Measurements from ENCODE around the gene WWOX. TPM values are rescaled to one million over a fixed set of nuclear protein-coding genes. Genes with fewer than 3 reads are reported as not detected.

The WWOX gene
- total RNA-seq, 2 donors from 2014 or later, result 12.6 to 17.2 TPM

GRCh38 chr16:78421181-78421708 lies 321.8 kb downstream of the WWOX start:
- Mint-ChIP-seq H3K27ac (no peak overlapping the region), H3K9me3 (no peaks in the 10 kb centered on the region), H3K36me3 (peaks cover 0 to 12% of the 10 kb centered on the region in 2 donors)
- no peak for ATAC-seq
- DNase-seq (ENCODE audit: low spot score in 2 of 2), result no peak

- no peak for ATAC-seq
- peaks cover 0 to 12% of the 10 kb centered on the region in 2 donors for H3K9me3 Mint-ChIP-seq
- DNase-seq (ENCODE audit: low spot score in 2 of 2), result no peak
- H3K36me3 Mint-ChIP-seq, result peaks cover 12 to 21% of the 10 kb centered on the region in 2 donors
- H3K27ac Mint-ChIP-seq, result peak overlapping the region in 1 of 2 donors; percentile 11
Observed at GRCh38 chr16:78425281-78425680, 325.8 kb downstream of the WWOX start.

GRCh38 chr16:78425891-78426510 lies 326.5 kb downstream of the WWOX start:
- H3K27ac Mint-ChIP-seq, result no peak overlapping the region
- DNase-seq (ENCODE audit: low spot score in 2 of 2) (no peak), ATAC-seq (no peak)
- peaks cover 0 to 12% of the 10 kb centered on the region in 2 donors for H3K9me3 Mint-ChIP-seq
- peaks cover 12 to 21% of the 10 kb centered on the region in 2 donors for H3K36me3 Mint-ChIP-seq

DNA sequence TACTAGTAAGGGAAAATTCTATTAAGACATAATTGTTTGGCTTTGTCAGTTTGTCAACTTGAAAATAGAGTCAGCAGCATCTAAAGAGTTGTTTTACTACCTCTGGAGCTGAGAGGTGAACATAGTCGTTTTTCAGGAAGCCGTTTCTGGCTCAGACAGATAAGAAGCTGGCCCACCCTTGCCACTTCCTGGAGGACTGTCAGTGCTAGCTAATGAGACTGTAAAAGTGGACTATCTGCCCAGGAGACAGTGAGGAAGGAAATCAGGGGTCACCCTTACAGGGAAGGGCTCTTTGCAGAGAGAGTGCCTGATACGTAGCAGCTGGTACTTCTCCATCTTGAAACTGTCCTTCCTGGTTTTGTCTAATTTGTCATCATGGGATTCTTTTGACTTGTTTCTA lies 328.7 kb downstream of the WWOX start:
- no peak overlapping the region for H3K27ac Mint-ChIP-seq
- H3K36me3 Mint-ChIP-seq, result peaks cover 12 to 25% of the 10 kb centered on the region in 2 donors
- no peak for DNase-seq (ENCODE audit: low spot score in 2 of 2)
- ATAC-seq, result no peak
- peaks cover 0 to 12% of the 10 kb centered on the region in 2 donors for H3K9me3 Mint-ChIP-seq

GRCh38 chr16:78430281-78430680 lies 330.8 kb downstream of the WWOX start:
- DNase-seq (ENCODE audit: low spot score in 2 of 2), result no peak
- H3K36me3 Mint-ChIP-seq, result peaks cover 17 to 32% of the 10 kb centered on the region in 2 donors
- ATAC-seq, result no peak
- H3K27ac Mint-ChIP-seq, result no peak overlapping the region
- H3K9me3 Mint-ChIP-seq, result peaks cover 0 to 12% of the 10 kb centered on the region in 2 donors

DNA sequence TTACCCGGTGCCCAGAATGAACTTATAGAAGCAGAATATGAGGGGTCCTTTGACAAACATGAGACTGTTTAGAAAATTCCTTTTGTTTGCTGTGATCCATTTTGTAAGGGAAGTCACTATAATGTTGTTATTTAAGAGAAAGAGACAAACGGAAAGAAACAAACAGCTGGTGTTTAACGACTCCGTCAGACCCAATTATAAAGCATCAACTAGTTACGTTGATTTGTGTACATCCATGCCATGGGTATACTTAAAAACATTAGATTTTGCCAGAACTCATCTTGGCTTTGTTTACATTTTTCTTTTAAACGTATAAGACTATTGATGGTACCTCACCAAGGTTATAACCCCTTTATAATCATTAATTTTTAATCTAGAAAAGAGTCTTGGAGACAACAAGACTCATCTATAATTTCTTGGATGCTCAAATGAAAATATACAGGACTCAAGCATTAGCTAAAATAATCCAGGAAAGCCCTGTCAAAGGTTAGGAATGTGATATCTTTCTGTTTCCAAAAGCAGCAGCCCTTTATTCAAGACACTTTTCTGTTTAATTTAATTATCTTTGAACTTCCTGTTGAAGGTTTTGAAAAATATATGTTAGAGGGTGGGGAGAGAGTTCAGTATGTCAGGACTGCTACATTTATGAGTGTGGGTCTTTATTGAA lies 331.7 kb downstream of the WWOX start:
- ATAC-seq (no peak), DNase-seq (ENCODE audit: low spot score in 2 of 2) (no peak)
- Mint-ChIP-seq H3K9me3 (peaks cover 0 to 12% of the 10 kb centered on the region in 2 donors), H3K36me3 (peaks cover 17 to 24% of the 10 kb centered on the region in 2 donors), H3K27ac (no peak overlapping the region)

GRCh38 chr16:78431701-78432100 lies 332.2 kb downstream of the WWOX start:
- peaks cover 17 to 20% of the 10 kb centered on the region in 2 donors for H3K36me3 Mint-ChIP-seq
- no peak for DNase-seq (ENCODE audit: low spot score in 2 of 2)
- ATAC-seq, result no peak
- H3K9me3 Mint-ChIP-seq, result peaks cover 0 to 12% of the 10 kb centered on the region in 2 donors
- no peak overlapping the region for H3K27ac Mint-ChIP-seq

DNA sequence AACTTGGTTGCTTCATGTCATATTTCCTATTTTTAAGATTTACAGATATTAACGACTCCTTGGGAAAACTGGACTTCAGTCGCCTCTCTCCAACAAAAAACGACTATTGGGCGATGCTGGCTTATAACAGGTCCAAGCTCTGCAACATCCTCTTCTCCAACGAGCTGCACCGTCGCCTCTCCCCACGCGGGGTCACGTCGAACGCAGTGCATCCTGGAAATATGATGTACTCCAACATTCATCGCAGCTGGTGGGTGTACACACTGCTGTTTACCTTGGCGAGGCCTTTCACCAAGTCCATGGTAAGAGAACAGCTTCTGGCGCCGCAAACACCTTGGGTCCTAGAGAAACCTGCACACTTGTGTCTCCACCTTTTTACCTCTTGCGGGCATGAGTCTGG lies 333.0 kb downstream of the WWOX start:
- no peak overlapping the region for H3K27ac Mint-ChIP-seq
- H3K9me3 Mint-ChIP-seq, result peaks cover 0 to 12% of the 10 kb centered on the region in 2 donors
- DNase-seq (ENCODE audit: low spot score in 2 of 2) (no peak), ATAC-seq (no peak)
- peaks cover 17 to 20% of the 10 kb centered on the region in 2 donors for H3K36me3 Mint-ChIP-seq

DNA sequence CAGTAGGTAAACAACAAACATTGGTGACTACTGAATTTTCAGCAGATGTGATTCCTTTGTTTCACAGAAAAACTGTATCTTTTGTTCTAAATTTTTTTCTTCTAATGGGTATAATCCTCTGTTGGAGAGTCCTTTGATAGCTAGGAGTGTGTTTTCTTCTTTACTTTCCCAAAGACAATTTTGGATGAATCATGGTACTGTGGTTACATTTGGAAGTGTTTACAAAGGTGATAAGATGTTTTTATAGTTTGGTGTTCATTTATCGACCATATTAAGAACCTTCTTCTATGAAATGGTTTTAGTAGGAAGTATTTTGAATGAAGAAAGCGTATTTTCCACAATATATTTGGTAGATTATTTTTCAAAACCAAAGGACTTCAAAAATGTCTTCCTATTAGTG lies 333.7 kb downstream of the WWOX start:
- no peak for DNase-seq (ENCODE audit: low spot score in 2 of 2)
- no peak for ATAC-seq
- no peak overlapping the region for H3K27ac Mint-ChIP-seq
- peaks cover 0 to 12% of the 10 kb centered on the region in 2 donors for H3K9me3 Mint-ChIP-seq
- H3K36me3 Mint-ChIP-seq, result peaks cover 17 to 20% of the 10 kb centered on the region in 2 donors

GRCh38 chr16:78434401-78434800 lies 334.9 kb downstream of the WWOX start:
- Mint-ChIP-seq H3K27ac (peak overlapping the region in 1 of 2 donors; percentile 67), H3K36me3 (peaks cover 12 to 20% of the 10 kb centered on the region in 2 donors), H3K9me3 (peaks cover 0 to 4% of the 10 kb centered on the region in 2 donors)
- DNase-seq (ENCODE audit: low spot score in 2 of 2), result no peak
- ATAC-seq, result no peak

- DNase-seq (ENCODE audit: low spot score in 2 of 2), result no peak
- H3K27ac Mint-ChIP-seq, result no peak overlapping the region
- no peaks in the 10 kb centered on the region for H3K9me3 Mint-ChIP-seq
- H3K36me3 Mint-ChIP-seq, result peaks cover 5 to 13% of the 10 kb centered on the region in 2 donors
- ATAC-seq, result no peak
Observed at GRCh38 chr16:78435260-78435659, 335.8 kb downstream of the WWOX start.

- Mint-ChIP-seq H3K36me3 (peaks cover 5 to 13% of the 10 kb centered on the region in 2 donors), H3K27ac (no peak overlapping the region), H3K9me3 (no peaks in the 10 kb centered on the region)
- no peak for DNase-seq (ENCODE audit: low spot score in 2 of 2)
- ATAC-seq, result no peak
Observed at GRCh38 chr16:78436023-78436422, 336.6 kb downstream of the WWOX start.

DNA sequence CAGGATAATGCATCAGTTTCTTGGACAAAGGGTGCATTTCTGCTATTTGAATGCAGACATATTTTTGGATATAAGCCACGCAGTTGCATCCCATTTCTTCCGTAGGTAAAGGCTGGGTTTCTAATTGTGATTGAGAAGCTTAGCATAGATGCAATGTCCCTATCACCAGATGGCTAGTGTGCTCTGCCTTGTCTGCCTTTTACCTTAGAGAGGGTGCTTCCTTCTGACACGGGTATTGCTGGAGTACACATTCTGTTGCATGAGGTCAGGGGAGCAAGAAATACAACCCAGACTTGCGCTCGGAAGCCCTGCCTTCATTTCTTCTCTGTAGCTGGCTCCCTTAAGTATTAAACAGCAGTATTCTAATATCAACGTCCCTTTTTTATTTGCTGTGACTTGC lies 337.4 kb downstream of the WWOX start:
- Mint-ChIP-seq H3K36me3 (peaks cover 5 to 13% of the 10 kb centered on the region in 2 donors), H3K27ac (no peak overlapping the region), H3K9me3 (no peaks in the 10 kb centered on the region)
- DNase-seq (ENCODE audit: low spot score in 2 of 2), result no peak
- no peak for ATAC-seq

- DNase-seq (ENCODE audit: low spot score in 2 of 2) (peak in 1 of 2 donors; percentile 37), ATAC-seq (no peak)
- Mint-ChIP-seq H3K9me3 (no peaks in the 10 kb centered on the region), H3K36me3 (peaks cover 5 to 13% of the 10 kb centered on the region in 2 donors), H3K27ac (no peak overlapping the region)
Observed at GRCh38 chr16:78437352-78437968, 338.0 kb downstream of the WWOX start.

GRCh38 chr16:78438219-78438618 lies 338.8 kb downstream of the WWOX start:
- Mint-ChIP-seq H3K27ac (no peak overlapping the region), H3K36me3 (peaks cover 5 to 9% of the 10 kb centered on the region in 2 donors), H3K9me3 (no peaks in the 10 kb centered on the region)
- DNase-seq (ENCODE audit: low spot score in 2 of 2), result no peak
- no peak for ATAC-seq

- H3K27ac Mint-ChIP-seq, result no peak overlapping the region
- no peak for ATAC-seq
- H3K9me3 Mint-ChIP-seq, result no peaks in the 10 kb centered on the region
Observed at GRCh38 chr16:78438632-78439031, 339.2 kb downstream of the WWOX start.

GRCh38 chr16:78439646-78440045 lies 340.2 kb downstream of the WWOX start:
- H3K36me3 Mint-ChIP-seq, result peaks cover under 1% of the 10 kb centered on the region in 2 donors
- no peaks in the 10 kb centered on the region for H3K9me3 Mint-ChIP-seq
- DNase-seq (ENCODE audit: low spot score in 2 of 2), result no peak
- no peak overlapping the region for H3K27ac Mint-ChIP-seq
- ATAC-seq, result no peak

More at GRCh38 chr16:78438632-78439031, 339.2 kb downstream of the WWOX start:
- H3K36me3 Mint-ChIP-seq, result peaks cover 5 to 7% of the 10 kb centered on the region in 2 donors
- DNase-seq (ENCODE audit: low spot score in 2 of 2), result no peak
